ENCODE measurements around the gene UGT2B11.

GRCh38 chr4:69156913-69157312 lies 57.6 kb downstream of the UGT2B11 start:
- TF ChIP-seq CTCF (IDR thresholded peaks at IDR 0.05 in 8 of 11, conservative IDR thresholded peaks at IDR 0.05 in 3 of 11) = no peak
- no peak for TF ChIP-seq POLR2A (IDR thresholded peaks at IDR 0.05)

Data from spleen (tissue), 7 donors.